Lower leg skin (tissue), 3 donors: Measurements from ENCODE around the gene PDE8A.

Experiments
- POLR2A ChIP-seq, 2 donors: fragments of 450-650 bp; IDR thresholded peaks; one replicate each; pipeline ENCODE4 v1.6.1; 2016 to 2017; ENCODE audit warnings: antibody characterized with exemption in 2 of 2, mild to moderate bottlenecking in 1 of 2, moderate library complexity in 1 of 2
- TF ChIP-seq, protein P1 (sequence below), 3 donors: fragments of 450-650 bp; IDR thresholded peaks; one replicate each; pipeline ENCODE4 v1.5.1; 2016; ENCODE audit warnings: antibody characterized with exemption in 3 of 3, mild to moderate bottlenecking in 3 of 3, moderate library complexity in 2 of 3

DNA sequence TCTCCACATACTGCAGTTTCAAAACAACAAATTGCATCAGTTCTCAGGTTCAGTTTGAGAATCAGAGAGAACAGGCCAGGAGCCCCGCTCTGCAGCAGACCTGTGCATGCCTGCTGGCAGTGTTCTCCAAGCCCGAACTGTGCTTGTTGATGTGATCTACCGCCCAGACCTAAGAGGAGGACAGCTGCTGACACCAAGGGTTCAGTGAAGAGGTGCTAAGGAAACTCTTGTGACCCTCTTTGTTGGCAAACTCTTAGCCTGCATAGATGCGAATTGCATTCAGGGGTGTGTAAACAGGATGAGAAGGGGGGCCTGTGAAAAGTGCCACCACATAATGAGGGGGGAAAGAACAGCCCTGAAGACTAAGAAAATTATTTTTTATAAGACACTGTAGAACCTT is 89.8 kb downstream of the PDE8A start:
- TF ChIP-seq, protein P1, sequence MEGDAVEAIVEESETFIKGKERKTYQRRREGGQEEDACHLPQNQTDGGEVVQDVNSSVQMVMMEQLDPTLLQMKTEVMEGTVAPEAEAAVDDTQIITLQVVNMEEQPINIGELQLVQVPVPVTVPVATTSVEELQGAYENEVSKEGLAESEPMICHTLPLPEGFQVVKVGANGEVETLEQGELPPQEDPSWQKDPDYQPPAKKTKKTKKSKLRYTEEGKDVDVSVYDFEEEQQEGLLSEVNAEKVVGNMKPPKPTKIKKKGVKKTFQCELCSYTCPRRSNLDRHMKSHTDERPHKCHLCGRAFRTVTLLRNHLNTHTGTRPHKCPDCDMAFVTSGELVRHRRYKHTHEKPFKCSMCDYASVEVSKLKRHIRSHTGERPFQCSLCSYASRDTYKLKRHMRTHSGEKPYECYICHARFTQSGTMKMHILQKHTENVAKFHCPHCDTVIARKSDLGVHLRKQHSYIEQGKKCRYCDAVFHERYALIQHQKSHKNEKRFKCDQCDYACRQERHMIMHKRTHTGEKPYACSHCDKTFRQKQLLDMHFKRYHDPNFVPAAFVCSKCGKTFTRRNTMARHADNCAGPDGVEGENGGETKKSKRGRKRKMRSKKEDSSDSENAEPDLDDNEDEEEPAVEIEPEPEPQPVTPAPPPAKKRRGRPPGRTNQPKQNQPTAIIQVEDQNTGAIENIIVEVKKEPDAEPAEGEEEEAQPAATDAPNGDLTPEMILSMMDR (IDR thresholded peaks at IDR 0.05), result no peak
- no peak for TF ChIP-seq POLR2A (IDR thresholded peaks at IDR 0.05)
